Heart left ventricle (tissue), 13 donors: ENCODE results near the gene NEB.

Source experiments
- POLR2A ChIP-seq, 2 donors: fragments of 450-650 bp; IDR thresholded peaks; one replicate each; pipeline ENCODE4 v1.6.1; 2017; ENCODE audit warnings: antibody characterized with exemption in 2 of 2, mild to moderate bottlenecking in 2 of 2, moderate library complexity in 2 of 2
- TF ChIP-seq, protein P1 (sequence below), 12 donors: fragments of 200-600 bp; sonication (generic) in 4 of 12; IDR thresholded peaks; one replicate each; pipeline versions ENCODE4 v1.5.0 to v1.8.0; 2018 to 2022; ENCODE audit warnings: antibody characterized with exemption in 12 of 12, mild to moderate bottlenecking in 5 of 12
- donor health status: ischemic (EF 13 %, LVEDD 7.1; RV severe dilation, severe dysfunction).
- donor health status: DM: no; HTN: yes; CAD: no.
- donor health status: DM: no; HTN: no; CAD: no.
- donor health status: ischemic (EF 25% LVEDD 6.9; RV normal size, moderate dysfunction).
- donor health status: ischemic (EF 25% LVEDD 5.7; RV mildly dilated, moderate dysfunction).
- donor health status: ischemic (EF 35%, LVEDD 5.7; RV mildly dilated, moderate dysfunction).
- donor health status: nonischemic (EF 11% LVEDD 7.7; RV severe dilation, severe dysfunction).
- donor health status: DM: yes; HTN: yes; CAD: no.
- donor health status: PGD.
- donor health status: ischemic (EF 29% LVEDD 5.4; RV normal size, mild dysfunction).
- donor health status: nonischemic (EF 23%, LVEDD 6.1; RV moderate dilation, normal function).

DNA sequence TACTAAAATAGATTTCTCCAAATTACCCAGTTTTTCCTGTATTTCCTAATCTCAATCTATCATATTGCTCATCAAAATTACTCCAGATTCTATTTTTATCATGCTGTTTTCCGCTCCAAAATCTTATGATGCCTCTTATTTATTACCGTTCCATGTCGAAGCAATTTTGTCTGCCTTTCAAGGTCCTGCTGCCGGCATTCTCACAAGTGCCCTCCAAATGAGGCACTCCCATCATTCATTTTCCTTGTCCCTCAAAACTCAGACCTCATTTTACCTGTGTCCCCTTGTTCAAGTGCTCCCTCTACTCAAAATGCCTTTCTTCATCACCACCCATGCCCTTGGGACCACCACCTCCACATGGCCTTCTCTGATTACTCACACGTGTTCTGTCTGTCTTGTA is 13.1 kb downstream of the NEB start:
- TF ChIP-seq, protein P1, sequence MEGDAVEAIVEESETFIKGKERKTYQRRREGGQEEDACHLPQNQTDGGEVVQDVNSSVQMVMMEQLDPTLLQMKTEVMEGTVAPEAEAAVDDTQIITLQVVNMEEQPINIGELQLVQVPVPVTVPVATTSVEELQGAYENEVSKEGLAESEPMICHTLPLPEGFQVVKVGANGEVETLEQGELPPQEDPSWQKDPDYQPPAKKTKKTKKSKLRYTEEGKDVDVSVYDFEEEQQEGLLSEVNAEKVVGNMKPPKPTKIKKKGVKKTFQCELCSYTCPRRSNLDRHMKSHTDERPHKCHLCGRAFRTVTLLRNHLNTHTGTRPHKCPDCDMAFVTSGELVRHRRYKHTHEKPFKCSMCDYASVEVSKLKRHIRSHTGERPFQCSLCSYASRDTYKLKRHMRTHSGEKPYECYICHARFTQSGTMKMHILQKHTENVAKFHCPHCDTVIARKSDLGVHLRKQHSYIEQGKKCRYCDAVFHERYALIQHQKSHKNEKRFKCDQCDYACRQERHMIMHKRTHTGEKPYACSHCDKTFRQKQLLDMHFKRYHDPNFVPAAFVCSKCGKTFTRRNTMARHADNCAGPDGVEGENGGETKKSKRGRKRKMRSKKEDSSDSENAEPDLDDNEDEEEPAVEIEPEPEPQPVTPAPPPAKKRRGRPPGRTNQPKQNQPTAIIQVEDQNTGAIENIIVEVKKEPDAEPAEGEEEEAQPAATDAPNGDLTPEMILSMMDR (IDR thresholded peaks at IDR 0.05) = no peak
- TF ChIP-seq POLR2A (IDR thresholded peaks at IDR 0.05) = no peak
